Stimulated activated CD8-positive, alpha-beta memory T cell treated with anti-CD3 and anti-CD28 coated beads, Interleukin-2, amount 100 ng/mL, for 1 hour (primary cell): ENCODE data around the gene CCDC57.

Source experiments
- DNase-seq, 2 donors: peaks; one replicate each; pipeline ENCODE4 v3.0.0-alpha.2; 2020; ENCODE audit warnings: low read depth in 2 of 2

CCDC57 gene

GRCh38 chr17:82235775-82236141 lies 23.1 kb upstream of the CCDC57 start:
- no peak for DNase-seq

GRCh38 chr17:82235056-82235774 lies 22.6 kb upstream of the CCDC57 start:
- DNase-seq, result no peak

GRCh38 chr17:82234211-82235055 lies 21.8 kb upstream of the CCDC57 start:
- DNase-seq, result no peak

- DNase-seq, result no peak
Observed at GRCh38 chr17:82232876-82233785, 20.5 kb upstream of the CCDC57 start.

DNA sequence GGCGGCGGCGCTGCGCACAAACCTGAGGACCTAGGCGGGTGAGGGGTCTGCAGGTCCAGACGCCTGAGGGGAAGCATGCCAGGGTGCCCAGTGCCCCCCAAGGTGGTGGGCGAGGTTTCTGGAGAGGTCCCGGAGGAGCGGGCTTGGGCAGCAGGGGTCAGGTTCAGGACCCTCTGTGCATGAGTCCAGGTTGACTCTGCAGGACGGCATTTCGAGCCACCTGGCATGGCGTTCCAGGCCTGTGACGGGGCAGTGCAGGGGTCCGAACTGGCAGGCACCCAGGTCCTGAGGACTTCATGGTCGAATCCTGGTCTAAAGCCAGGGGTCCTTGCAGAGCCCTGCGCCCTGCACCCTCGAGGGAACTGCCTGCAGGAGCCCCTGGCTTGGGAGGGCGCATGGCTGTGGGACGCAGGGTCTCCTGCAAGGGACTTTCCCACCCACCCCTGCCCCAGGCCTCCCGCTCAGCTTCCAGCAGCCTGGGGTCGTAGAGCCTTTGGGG lies 19.7 kb upstream of the CCDC57 start:
- DNase-seq, result no peak

DNA sequence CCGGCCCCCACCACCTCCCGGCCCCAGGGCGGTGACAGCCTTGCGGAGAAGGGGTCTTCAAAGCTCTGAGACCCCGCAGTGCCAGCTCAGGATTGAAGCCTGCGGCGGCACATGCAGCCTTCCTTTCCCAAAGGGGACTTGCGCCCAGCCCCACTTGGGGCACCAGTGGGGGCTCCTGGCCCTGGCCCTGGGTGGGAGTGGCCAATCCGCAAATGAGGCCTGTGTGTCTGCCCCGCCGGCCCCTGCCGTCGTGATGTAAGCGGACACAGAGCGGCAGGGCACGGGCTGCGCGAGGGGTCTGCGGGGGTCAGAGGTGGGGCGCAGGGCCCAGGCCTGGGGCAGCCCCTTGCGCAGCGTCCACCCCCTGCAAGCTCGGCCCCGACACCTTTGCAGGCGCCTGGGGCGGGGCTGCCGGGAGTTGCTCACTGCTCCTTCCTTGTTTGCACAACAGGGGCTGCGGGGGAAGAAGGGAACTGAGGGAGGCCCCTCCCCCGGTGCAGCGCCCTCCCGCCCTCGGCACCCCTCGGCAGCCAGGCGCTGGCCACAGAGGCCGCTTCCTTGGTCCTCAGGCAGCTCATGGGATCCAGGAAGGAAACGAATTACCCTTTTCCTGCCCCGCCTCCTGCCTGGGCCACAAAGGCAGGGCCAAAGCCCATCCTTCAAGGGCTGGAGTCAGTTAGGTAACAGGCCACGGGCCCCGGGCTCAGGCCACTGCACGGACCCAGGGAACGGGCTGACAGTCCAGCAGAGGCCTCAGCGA lies 19.1 kb upstream of the CCDC57 start:
- no peak for DNase-seq

- no peak for DNase-seq
Observed at GRCh38 chr17:82231312-82231561, 18.6 kb upstream of the CCDC57 start.

GRCh38 chr17:82230609-82231311 lies 18.1 kb upstream of the CCDC57 start:
- DNase-seq, result no peak

DNA sequence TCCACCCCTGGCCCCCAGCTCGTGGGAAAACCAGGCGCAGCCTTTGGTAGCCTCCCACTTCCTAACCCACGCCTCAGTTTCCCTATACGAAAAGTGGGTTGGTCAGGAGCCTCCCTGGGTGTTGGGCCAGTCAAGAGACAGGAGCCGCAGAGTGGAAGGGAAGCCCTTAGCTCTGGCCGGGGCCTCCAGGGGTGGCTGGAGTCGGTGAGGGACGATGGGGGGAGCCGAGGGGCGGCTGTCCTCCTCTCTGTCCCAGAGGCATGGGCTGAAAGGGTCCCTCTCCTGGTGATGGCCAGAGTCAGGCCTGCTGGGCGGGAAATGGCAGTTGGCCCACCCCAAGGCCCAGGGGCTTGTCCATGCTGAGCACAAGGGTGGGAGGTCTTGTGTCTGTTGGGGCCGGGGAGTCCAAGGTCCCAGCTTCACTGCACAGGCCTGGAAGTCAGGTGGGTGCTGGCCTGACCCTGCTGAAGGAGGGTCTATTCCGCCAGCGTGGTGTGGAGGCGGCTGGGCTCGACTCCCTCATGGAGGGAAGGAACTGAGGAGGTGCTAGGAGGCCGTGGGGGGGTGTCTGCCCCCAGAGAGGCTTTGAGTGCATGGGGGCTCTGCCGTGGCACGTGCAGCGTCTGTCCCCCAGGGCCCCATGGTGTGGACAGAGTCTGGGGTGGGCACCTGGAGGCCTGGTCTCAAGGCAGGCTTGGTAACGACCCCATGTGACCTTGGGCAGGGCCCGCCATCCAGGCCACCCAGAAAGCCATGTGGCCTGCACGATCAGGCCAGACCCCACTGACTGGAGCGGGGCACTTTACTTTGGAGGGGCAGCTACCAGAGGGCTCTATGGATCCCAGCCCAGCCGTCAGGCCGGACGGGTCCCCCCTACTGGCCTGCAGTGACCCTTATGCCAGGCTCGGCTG lies 17.3 kb upstream of the CCDC57 start:
- DNase-seq, result no peak

DNA sequence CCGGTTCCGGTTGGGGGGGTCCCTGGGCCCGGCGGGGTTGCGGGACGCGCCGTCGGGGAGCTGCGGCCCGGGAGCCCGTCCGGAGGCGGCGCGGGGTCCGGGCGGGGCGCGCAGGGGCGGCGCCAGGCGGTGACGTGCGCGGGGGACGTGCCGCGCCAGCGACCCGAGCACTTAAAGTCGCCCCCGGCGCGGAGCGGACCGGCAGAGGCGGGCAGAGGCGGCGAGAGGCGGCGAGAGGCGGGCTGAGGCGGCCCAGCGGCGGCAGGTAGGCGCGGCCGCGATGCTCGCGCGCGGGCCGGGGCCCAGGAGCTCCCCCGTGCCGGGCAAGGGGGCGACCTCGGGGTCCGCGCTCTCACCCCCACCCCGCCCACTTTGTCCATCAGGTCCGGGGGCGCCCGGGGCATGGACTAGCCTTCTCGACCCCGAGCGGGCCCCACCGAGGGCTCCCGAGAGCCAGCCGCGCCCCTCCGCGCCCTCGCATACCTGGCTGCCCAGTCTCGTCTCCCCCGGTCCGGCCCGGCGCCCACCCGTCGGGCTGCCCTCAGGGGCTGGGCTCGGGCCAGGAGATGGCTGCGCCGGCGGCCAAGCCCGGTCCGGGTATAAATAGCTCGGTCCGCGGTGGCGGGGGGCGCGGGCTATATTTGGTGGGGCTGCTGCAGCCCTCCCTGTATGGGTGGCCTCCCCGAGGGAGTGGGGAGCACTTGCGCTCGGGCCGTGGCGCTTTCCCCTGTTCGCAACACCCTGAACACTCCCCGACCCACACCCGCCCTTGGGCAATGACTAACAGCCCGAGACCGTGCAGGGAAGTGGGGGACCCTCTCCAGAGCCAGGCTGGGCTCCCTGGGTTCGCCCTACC lies 16.4 kb upstream of the CCDC57 start, which contains the start of gene SLC16A3:
Gene SLC16A3, plus strand, starts transcription at position 201 of the 856 bp plus-strand sequence. CDS start 6,967 bp downstream, outside the sequence.
- DNase-seq, result peak in 1 of 2 donors; percentile 52

DNA sequence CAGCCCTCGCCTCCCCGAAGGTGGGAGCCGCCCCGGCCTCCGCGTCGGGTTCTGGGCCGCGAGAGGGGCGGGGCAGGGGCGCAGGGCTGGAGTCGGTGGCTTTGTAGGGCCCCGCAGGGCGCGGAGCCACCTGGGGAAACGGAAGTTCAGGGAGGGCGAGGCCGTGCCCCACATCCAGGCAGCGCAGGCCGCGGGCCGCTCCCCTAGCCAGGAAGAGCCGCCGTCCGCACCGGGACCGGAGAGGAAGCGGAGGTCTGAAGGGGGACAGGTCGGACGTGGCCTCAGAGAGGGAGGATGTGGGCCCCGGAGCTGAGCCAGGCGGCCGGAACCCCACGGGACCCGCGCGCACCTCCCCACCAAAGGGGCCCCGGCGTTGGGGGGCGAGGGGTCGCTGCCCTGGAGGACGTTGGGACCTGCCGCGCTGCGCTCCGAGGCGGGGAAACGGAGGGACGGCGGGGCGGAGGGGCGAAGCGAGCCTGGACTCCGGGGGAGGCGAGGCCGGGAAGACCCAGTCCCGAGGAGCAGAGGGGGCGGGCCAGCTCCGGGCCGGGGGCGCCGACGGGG lies 15.7 kb upstream of the CCDC57 start:
- no peak for DNase-seq

- no peak for DNase-seq
Observed at GRCh38 chr17:82227629-82228277, 15.1 kb upstream of the CCDC57 start.

- no peak for DNase-seq
Observed at GRCh38 chr17:82226809-82227628, 14.4 kb upstream of the CCDC57 start.

GRCh38 chr17:82226146-82226808 lies 13.6 kb upstream of the CCDC57 start:
- no peak for DNase-seq

GRCh38 chr17:82225368-82226029 lies 12.9 kb upstream of the CCDC57 start:
- DNase-seq, result no peak

- no peak for DNase-seq
Observed at GRCh38 chr17:82224666-82225065, 12.0 kb upstream of the CCDC57 start.
